DND-41 (cell line): ENCODE results near the gene CACTIN.
A peak's percentile ranks its signal among the peaks of the same experiment; 100 is the strongest.

Experiments
- ATAC-seq: fragments of 200-7000 bp; cut with Tn5 transposase; 3 replicates; pipeline ENCODE4 v1.9.1; 2021; ENCODE audit warnings: low read depth; ENCODE audit not compliant: insufficient read depth
- DNase-seq: peaks from one replicate; pipeline ENCODE4 v3.0.0-alpha.2; 2020
- H2AFZ ChIP-seq: 2 replicates; pipeline ENCODE4 v1.6.0; 2012; ENCODE audit warnings: low read depth, low read length
- H3K27ac ChIP-seq: 2 replicates; pipeline ENCODE4 v1.5.1; 2012; ENCODE audit warnings: low read length, inconsistent platforms
- H3K27me3 ChIP-seq: fragments of 200-600 bp; sonication (generic); 2 replicates; pipeline ENCODE4 v1.6.0; 2012; ENCODE audit warnings: low read length, mild to moderate bottlenecking, inconsistent platforms; ENCODE audit not compliant: insufficient read depth, poor library complexity
- H3K36me3 ChIP-seq: 2 replicates; pipeline ENCODE4 v1.5.1; 2012; ENCODE audit warnings: low read length, inconsistent platforms; ENCODE audit not compliant: insufficient read depth
- H3K4me1 ChIP-seq: 2 replicates; pipeline ENCODE4 v1.5.1; 2012; ENCODE audit warnings: mild to moderate bottlenecking, low read length; ENCODE audit not compliant: insufficient read depth
- H3K4me2 ChIP-seq: 2 replicates; pipeline ENCODE4 v1.6.0; 2012; ENCODE audit warnings: mild to moderate bottlenecking, moderate library complexity, low read length, inconsistent platforms; ENCODE audit not compliant: insufficient read depth
- H3K4me3 ChIP-seq, 2 experiments: fragments of 200-600 bp in 1 of 2; shearing (Covaris generic) in 1 of 2; 2 replicates each; pipeline ENCODE4 v1.5.1; 2012 to 2016; ENCODE audit warnings: inconsistent platforms in 2 of 2, low read length in 2 of 2, mild to moderate bottlenecking in 2 of 2, low read depth in 1 of 2, moderate library complexity in 1 of 2
- H3K79me2 ChIP-seq: 2 replicates; pipeline ENCODE4 v1.6.0; 2012; ENCODE audit warnings: low read length, inconsistent platforms; ENCODE audit not compliant: insufficient read depth
- H3K9ac ChIP-seq: 2 replicates; pipeline ENCODE4 v1.6.0; 2012; ENCODE audit warnings: low read depth, mild to moderate bottlenecking, inconsistent platforms, low read length, moderate library complexity
- H3K9me3 ChIP-seq: 2 replicates; pipeline ENCODE4 v1.5.1; 2012; ENCODE audit warnings: low read length, moderate library complexity, mild to moderate bottlenecking, inconsistent platforms; ENCODE audit not compliant: insufficient read depth, severe bottlenecking
- H4K20me1 ChIP-seq: 2 replicates; pipeline ENCODE4 v1.6.0; 2012; ENCODE audit warnings: low read length; ENCODE audit not compliant: insufficient read depth
- CTCF ChIP-seq: IDR thresholded peaks from 2 replicates; pipeline ENCODE4 v1.5.1; 2012; ENCODE audit warnings: borderline replicate concordance, low read length, moderate library complexity, mild to moderate bottlenecking; ENCODE audit not compliant: poor library complexity, severe bottlenecking; ENCODE audit errors: extremely low read depth
- EZH2 ChIP-seq: IDR thresholded peaks from 3 replicates; pipeline ENCODE4 v1.6.1; 2012; ENCODE audit warnings: borderline replicate concordance, low read depth, mild to moderate bottlenecking, moderate library complexity, low read length, inconsistent platforms; ENCODE audit not compliant: severe bottlenecking

The CACTIN gene

GRCh38 chr19:3625996-3626472, 556 bp downstream of the CACTIN start:
- Histone ChIP-seq H3K4me1 (peaks cover 35% of the 10 kb centered on the region), H3K79me2 (peaks cover 32% of the 10 kb centered on the region), H3K4me2 (peak overlapping the region; percentile 94), H3K36me3 (peaks cover 33% of the 10 kb centered on the region), H3K27ac (peak overlapping the region; percentile 98), H4K20me1 (peaks cover 27% of the 10 kb centered on the region), H3K4me3 (peak overlapping the region; percentile 99), H3K9me3 (no peaks in the 10 kb centered on the region), H3K27me3 (no peaks in the 10 kb centered on the region), H3K9ac (peak overlapping the region; percentile 77), H2AFZ (peak overlapping the region; percentile 91)
- TF ChIP-seq EZH2 (no peak), CTCF (no peak)
- DNase-seq (no peak), ATAC-seq (peak; percentile 1; the same call in 1 of the 3 replicates)

DNA sequence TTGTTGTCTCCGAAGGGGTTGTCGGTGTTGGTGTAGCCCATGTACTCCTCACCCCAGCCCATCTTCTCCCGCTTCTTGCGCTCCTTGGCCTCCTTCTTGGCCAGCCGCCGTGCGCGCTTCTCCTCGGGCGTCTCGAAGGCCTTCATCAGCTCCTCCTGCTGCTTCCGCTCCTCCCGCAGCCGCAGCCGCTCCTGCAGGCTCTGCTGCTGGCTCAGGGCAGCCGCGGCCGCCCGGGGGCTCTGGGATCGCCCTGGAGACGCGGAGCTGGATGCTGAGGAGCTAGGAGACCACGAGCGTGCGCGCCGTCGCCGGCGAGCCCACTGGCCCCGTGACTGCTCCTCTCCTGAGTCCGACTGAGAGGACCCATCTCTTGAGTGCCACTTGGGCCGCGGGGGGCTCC, 2.9 kb downstream of the CACTIN start:
- H3K4me2 ChIP-seq = peak overlapping the region; percentile 94; the same call in 1 of the 2 replicates
- H3K9ac ChIP-seq = no peak overlapping the region; the same call in 1 of the 2 replicates
- DNase-seq (no peak), ATAC-seq (no peak)
- H4K20me1 ChIP-seq = peaks cover 32% of the 10 kb centered on the region
- H3K27me3 ChIP-seq = no peaks in the 10 kb centered on the region
- no peak overlapping the region for H2AFZ ChIP-seq
- no peak for TF ChIP-seq EZH2
- no peak for TF ChIP-seq CTCF
- peaks cover 35% of the 10 kb centered on the region for H3K4me1 ChIP-seq
- H3K9me3 ChIP-seq = no peaks in the 10 kb centered on the region
- no peak overlapping the region for H3K4me3 ChIP-seq
- peaks cover 32% of the 10 kb centered on the region for H3K79me2 ChIP-seq
- H3K27ac ChIP-seq = no peak overlapping the region
- peaks cover 55% of the 10 kb centered on the region for H3K36me3 ChIP-seq

DNA sequence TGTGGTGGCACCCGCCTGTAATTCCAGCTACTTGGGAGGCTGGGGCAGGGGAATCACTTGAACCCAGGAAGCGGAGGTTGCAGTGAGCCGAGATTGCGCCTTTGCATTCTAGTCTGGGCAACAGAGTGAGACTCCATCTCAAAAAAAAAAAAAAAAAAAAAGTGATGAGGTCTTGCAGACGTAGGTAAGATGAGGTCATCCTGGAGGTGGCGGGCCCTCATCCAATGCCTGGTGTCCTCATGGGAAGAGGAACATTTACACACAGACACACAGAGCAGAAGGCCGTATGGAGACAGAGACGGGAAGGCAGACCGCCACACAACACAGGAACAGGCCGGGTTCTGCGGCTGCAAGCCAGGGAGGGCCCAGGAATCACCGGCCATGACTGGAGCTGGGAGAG, 4.4 kb downstream of the CACTIN start:
- no peak for ATAC-seq
- peaks cover 32% of the 10 kb centered on the region for H3K79me2 ChIP-seq
- peaks cover 32% of the 10 kb centered on the region for H4K20me1 ChIP-seq

More for the DNA sequence above, 4.4 kb downstream of the CACTIN start:
- Histone ChIP-seq H3K4me2 (no peak overlapping the region), H3K27ac (no peak overlapping the region), H3K4me1 (peaks cover 32% of the 10 kb centered on the region), H3K9ac (no peak overlapping the region), H3K9me3 (no peaks in the 10 kb centered on the region), H3K36me3 (peaks cover 68% of the 10 kb centered on the region), H2AFZ (no peak overlapping the region), H3K27me3 (no peaks in the 10 kb centered on the region), H3K4me3 (no peak overlapping the region)
- TF ChIP-seq EZH2 = no peak
- TF ChIP-seq CTCF = no peak
- DNase-seq = no peak
